Measurements from ENCODE around the gene ITPKB.

DNA sequence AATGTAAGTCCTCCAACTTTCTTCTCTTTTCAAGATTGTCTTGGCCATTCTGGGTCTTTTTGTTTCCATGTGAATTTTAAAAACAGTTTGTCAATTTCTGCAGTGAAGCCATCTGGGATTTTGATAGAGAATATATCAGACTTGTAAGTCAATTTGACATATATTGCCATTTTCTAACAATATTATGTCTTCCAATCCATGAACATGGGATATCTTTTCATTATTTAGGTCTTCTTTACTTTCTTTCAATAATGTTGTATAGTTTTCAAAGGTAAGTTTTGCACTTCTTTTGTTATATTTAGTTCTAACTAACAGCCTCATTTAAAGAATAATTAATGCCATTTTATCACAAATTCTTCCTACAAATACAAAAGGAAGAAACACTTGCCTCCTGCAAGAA is 117.1 kb downstream of the ITPKB start:
- TF ChIP-seq, protein P1, sequence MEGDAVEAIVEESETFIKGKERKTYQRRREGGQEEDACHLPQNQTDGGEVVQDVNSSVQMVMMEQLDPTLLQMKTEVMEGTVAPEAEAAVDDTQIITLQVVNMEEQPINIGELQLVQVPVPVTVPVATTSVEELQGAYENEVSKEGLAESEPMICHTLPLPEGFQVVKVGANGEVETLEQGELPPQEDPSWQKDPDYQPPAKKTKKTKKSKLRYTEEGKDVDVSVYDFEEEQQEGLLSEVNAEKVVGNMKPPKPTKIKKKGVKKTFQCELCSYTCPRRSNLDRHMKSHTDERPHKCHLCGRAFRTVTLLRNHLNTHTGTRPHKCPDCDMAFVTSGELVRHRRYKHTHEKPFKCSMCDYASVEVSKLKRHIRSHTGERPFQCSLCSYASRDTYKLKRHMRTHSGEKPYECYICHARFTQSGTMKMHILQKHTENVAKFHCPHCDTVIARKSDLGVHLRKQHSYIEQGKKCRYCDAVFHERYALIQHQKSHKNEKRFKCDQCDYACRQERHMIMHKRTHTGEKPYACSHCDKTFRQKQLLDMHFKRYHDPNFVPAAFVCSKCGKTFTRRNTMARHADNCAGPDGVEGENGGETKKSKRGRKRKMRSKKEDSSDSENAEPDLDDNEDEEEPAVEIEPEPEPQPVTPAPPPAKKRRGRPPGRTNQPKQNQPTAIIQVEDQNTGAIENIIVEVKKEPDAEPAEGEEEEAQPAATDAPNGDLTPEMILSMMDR (conservative IDR thresholded peaks at IDR 0.05; ENCODE audit: low read depth, low read length): no peak
- no peak for TF ChIP-seq EZH2phosphoT487 (IDR thresholded peaks at IDR 0.05; ENCODE audit: borderline replicate concordance, low read length)

All from PC-3 (cell line).